ENCODE data around the gene TRIM8. TPM values are rescaled to one million over a fixed set of nuclear protein-coding genes. Genes with fewer than 3 reads are reported as not detected.

The TRIM8 gene
- total and polyA plus RNA-seq, 2 donors (not counting 1 experiment from before 2014, with no cell fraction given): 44.9 to 74.4 TPM

GRCh38 chr10:102676534-102677315 is 32.4 kb downstream of the TRIM8 start:
- no peaks in the 10 kb centered on the region for H3K36me3 ChIP-seq (replicated peaks in 1 of 2; ENCODE audit: control extremely low read depth in 1 of 2, control insufficient read depth in 1 of 2, extremely low read depth in 1 of 2, insufficient read depth in 2 of 2, low read length in 1 of 2)
- H4K20me1 ChIP-seq (ENCODE audit: control insufficient read depth, insufficient read depth, low read length, poor library complexity, severe bottlenecking): no peaks in the 10 kb centered on the region
- no peaks in the 10 kb centered on the region for H3K27me3 Mint-ChIP-seq
- POLR2A ChIA-PET: interaction anchor here (0.6 to 6.0 kb wide), 3 partner anchors 16 to 165 kb away, joined by 3 to 49 read pairs (median 10); partner anchors contain the start of gene TRIM8
- no peaks in the 10 kb centered on the region for H3K79me2 ChIP-seq (ENCODE audit: control insufficient read depth, insufficient read depth, low read length)
- H3K4me3 Mint-ChIP-seq: no peak overlapping the region
- no peaks in the 10 kb centered on the region for H3K27me3 ChIP-seq (replicated peaks in 1 of 4; ENCODE audit: control extremely low read depth in 1 of 4, control insufficient read depth in 3 of 4, insufficient read depth in 4 of 4, low read length in 3 of 4)
- TF ChIP-seq CTCF (IDR thresholded peaks at IDR 0.05) (no peak), EZH2 (IDR thresholded peaks at IDR 0.05; ENCODE audit: borderline replicate concordance, insufficient read depth, low read depth, low read length, poor library complexity, severe bottlenecking) (no peak)
- no peaks in the 10 kb centered on the region for H3K9me3 ChIP-seq (ENCODE audit: control extremely low read depth in 1 of 3, control insufficient read depth in 2 of 3, insufficient read depth in 1 of 3, low read length in 2 of 3)
- H3K27ac Mint-ChIP-seq: peak overlapping the region; percentile 60
- ATAC-seq (ENCODE audit: low read depth) (no peak), DNase-seq (no peak)
- intact Hi-C loops (cut with micrococcal nuclease): loop anchor here (2.0 to 5.0 kb wide), 2 partner anchors 32 to 36 kb away; partner anchors contain the start of genes ARL3, SFXN2 and TRIM8
- H3K9ac ChIP-seq (ENCODE audit: low read length): no peak overlapping the region
- H3K9me3 Mint-ChIP-seq (ENCODE audit: insufficient read depth): no peaks in the 10 kb centered on the region
- H3K4me2 ChIP-seq (replicated peaks; ENCODE audit: low read depth, low read length, poor library complexity, severe bottlenecking): peak overlapping the region; percentile 38
- no peak overlapping the region for H3K4me3 ChIP-seq (ENCODE audit: control extremely low read depth in 1 of 5, extremely low read depth in 1 of 5, insufficient read depth in 1 of 5, low read depth in 2 of 5, low read length in 4 of 5)
- H3K27ac ChIP-seq (ENCODE audit: low read length in 2 of 2): no peak overlapping the region
- CTCF ChIA-PET: interaction anchor here (0.7 to 7.3 kb wide), 9 partner anchors 13 to 284 kb away, joined by 3 to 50 read pairs (median 4); partner anchors contain the start of genes ARL3, SFXN2 and TRIM8
- peaks cover 31 to 34% of the 10 kb centered on the region in 2 donors for H3K4me1 ChIP-seq (ENCODE audit: control insufficient read depth in 2 of 2, insufficient read depth in 2 of 2, low read length in 2 of 2)
- WGBS (ENCODE audit: insufficient coverage): 100% methylated on average over 3 of the region's 9 CpGs
- peaks cover 42% of the 10 kb centered on the region for H3K4me1 Mint-ChIP-seq
- no peak overlapping the region for H2AFZ ChIP-seq (ENCODE audit: insufficient read depth, low read depth, low read length, poor library complexity, severe bottlenecking)
